ENCODE measurements around the gene CPEB3. TPM values are rescaled to one million over a fixed set of nuclear protein-coding genes. Genes with fewer than 3 reads are reported as not detected.
A peak's percentile ranks its signal among the peaks of the same experiment; 100 is the strongest.

Gene CPEB3
- total and polyA plus RNA-seq, 8 donors = 2.1 to 7.0 (median 4.4) TPM

DNA sequence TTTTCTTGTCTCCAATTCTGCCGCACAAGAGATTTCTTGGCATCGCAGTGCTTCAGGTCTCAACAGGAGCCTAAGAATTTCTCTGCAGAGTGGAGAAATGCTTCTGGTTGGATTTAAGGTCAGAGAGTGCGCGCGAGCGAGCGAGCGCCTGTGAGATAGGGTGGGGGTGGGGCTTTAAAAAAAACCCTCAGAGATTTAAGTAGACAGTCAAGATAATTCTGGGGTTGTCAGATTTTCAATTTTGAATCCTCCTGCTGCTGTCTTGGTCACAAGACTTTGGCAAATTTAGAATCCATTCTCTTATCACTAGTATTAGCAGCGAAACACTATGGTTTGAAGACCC lies 49.7 kb downstream of the CPEB3 start:
- WGBS, 2 donors = 3 to 5% methylated on average over 9 of the region's 9 CpGs

GRCh38 chr10:92240289-92241157 lies 50.4 kb downstream of the CPEB3 start:
- 0 to 1% methylated on average over 28 of the region's 28 CpGs for WGBS, 2 donors

More for the DNA sequence above, 49.7 kb downstream of the CPEB3 start:
- ATAC-seq (peak; percentile 38 to 51 (median 47)), DNase-seq (peak in 5 of 6 donors; percentile 21 to 61 (median 33)), FAIRE-seq (no peak)
- intact Hi-C loops (cut with DNase I) = no loop called here
- Histone ChIP-seq H3K27me3 (no peaks in the 10 kb centered on the region), H3K9me3 (no peaks in the 10 kb centered on the region), H3K4me3 (peak overlapping the region in 3 of 4 donors; percentile 68 to 85 (median 75)), H3K36me3 (no peaks in the 10 kb centered on the region), H3K27ac (peak overlapping the region; percentile 47 to 92 (median 86)), H3K4me1 (peaks cover 18 to 32% (median 19%) of the 10 kb centered on the region in 3 donors)
- no peak for TF ChIP-seq CTCF (IDR thresholded peaks at IDR 0.05)

GRCh38 chr10:92239600-92240288 lies 51.1 kb downstream of the CPEB3 start:
- peak overlapping the region; percentile 68 to 85 (median 72) for H3K4me3 ChIP-seq
- H3K36me3 ChIP-seq = no peaks in the 10 kb centered on the region
- TF ChIP-seq CTCF (IDR thresholded peaks at IDR 0.05) = no peak
- DNase-seq (peak; percentile 37 to 83 (median 66)), FAIRE-seq (no peak), ATAC-seq (peak; percentile 56 to 68 (median 65))
- no peaks in the 10 kb centered on the region for H3K27me3 ChIP-seq
- H3K9me3 ChIP-seq = no peaks in the 10 kb centered on the region
- WGBS, 2 donors = 1% methylated on average over 67 to 69 of the region's 69 CpGs
- intact Hi-C loops (cut with DNase I) = no loop called here
- peaks cover 18 to 32% (median 19%) of the 10 kb centered on the region in 3 donors for H3K4me1 ChIP-seq
- peak overlapping the region; percentile 47 to 92 (median 86) for H3K27ac ChIP-seq

More at GRCh38 chr10:92240289-92241157, 50.4 kb downstream of the CPEB3 start:
- peaks cover 18 to 32% (median 19%) of the 10 kb centered on the region in 3 donors for H3K4me1 ChIP-seq
- intact Hi-C loops (cut with DNase I) = no loop called here
- ATAC-seq (peak; percentile 76 to 83 (median 78)), DNase-seq (peak in 5 of 6 donors; percentile 27 to 81 (median 64)), FAIRE-seq (no peak)
- H3K27me3 ChIP-seq = no peaks in the 10 kb centered on the region
- peak overlapping the region; percentile 68 to 85 (median 72) for H3K4me3 ChIP-seq
- no peaks in the 10 kb centered on the region for H3K36me3 ChIP-seq
- TF ChIP-seq CTCF (IDR thresholded peaks at IDR 0.05) = no peak
- H3K27ac ChIP-seq = peak overlapping the region; percentile 47 to 92 (median 86)
- no peaks in the 10 kb centered on the region for H3K9me3 ChIP-seq

DNA sequence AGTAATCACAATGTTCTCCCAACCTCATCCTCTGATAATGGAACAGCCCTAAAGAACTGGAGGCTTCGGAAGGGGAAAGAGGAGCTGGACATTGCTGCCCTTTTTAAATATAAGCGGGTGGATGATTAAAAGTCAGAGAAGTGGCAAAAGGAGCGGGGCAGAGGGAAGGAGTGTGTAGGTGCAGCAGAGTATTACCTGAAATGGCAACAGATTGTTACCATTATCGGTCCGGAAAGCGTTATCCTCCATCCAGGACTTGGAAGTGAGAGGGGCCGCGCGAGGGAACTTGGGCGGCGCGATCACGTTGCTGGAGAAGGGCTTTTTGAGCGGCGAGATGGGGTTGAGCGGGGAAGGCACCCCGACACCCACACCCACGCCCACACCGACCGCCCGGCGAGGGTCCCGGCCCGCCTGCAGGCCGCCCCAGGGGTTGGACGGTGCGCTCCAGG lies 51.7 kb downstream of the CPEB3 start:
- DNase-seq = no peak
- Histone ChIP-seq H3K4me1 (peaks cover 18 to 32% (median 19%) of the 10 kb centered on the region in 3 donors), H3K4me3 (peak overlapping the region; percentile 68 to 85 (median 72)), H3K9me3 (no peaks in the 10 kb centered on the region), H3K27ac (peak overlapping the region; percentile 47 to 92 (median 86)), H3K27me3 (no peaks in the 10 kb centered on the region), H3K36me3 (no peaks in the 10 kb centered on the region)
- TF ChIP-seq CTCF (IDR thresholded peaks at IDR 0.05) = no peak
- 7 to 8% methylated on average over 26 to 27 of the region's 27 CpGs for WGBS, 2 donors
- ATAC-seq = peak in 3 of 4 donors; percentile 7 to 9 (median 9)
- no peak for FAIRE-seq
- intact Hi-C loops (cut with DNase I) = no loop called here

Data from pancreas (tissue), 10 donors.